Activated naive CD4-positive, alpha-beta T cell (primary cell): ENCODE results near the gene STRA8.

Experiments
- DNase-seq, 4 experiments: peaks; one replicate each; lab custom pipeline; 2025; lab: John Stamatoyannopoulos, UW

The STRA8 gene

DNA sequence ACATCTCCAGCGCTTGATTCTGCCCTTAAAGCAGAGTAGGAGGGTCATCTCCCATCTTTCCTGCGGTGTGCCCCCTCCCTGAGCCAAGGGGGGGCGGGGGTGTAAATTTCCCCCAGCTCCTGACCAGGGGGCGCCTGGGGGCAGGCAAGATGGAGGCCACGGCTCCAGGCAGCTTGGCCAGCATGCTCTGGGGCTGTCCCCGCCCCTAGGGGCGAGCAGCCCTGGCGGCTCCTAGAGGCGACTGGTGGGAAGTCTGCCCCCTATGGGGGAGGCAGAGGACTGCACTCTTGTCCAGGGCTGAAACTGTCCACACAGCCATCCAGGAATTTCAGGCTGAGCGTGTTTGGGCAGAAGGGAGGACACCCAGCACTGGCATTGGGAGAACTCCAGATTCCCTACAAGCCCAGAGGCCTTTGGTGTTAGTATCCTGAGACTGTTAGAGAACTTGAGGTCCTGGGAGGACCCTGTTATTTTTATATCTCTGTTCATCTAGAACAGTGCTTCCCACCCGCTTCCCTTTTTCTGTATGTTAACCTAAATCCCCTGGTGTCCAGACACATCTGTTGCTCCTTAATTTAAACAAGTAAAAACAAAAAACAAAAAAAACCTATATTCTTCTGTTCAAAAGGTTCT is 4.6 kb downstream of the STRA8 start:
- no peak for DNase-seq

DNA sequence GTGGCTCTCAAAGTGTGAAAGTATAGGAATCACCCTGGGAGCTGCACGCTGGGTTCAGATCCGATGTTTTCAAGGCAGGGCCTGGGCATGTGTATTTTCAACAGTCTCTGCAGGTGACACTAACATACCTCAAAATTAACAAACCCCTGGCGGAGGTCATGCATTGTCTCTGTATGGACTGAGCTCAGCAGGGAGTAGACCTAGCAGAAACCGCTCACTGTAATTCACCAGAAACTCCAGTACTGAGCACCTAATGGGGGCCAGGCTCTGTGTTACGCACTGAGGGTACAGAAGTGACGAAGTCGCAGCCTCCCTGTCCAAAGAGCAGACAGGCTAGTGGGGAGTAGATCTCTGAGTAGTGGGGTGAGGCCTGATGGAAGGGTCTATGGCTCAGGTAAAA is 5.6 kb downstream of the STRA8 start:
- no peak for DNase-seq

DNA sequence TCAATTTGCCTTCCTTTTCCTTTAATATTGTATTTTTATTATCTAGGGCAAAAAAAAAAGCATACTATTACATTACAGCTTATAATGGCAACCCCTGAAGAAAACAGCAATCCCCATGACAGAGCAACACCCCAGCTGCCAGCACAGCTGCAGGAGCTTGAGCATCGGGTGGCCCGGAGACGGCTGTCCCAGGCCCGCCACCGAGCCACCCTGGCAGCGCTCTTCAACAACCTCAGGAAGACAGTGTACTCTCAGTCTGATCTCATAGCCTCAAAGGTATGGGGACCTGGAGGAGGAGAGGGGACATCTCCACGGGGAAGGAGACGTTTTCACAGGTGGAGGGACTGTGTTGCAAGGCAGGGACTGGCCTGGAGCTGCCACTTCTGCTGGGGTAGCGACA is 6.8 kb downstream of the STRA8 start:
- DNase-seq = no peak

DNA sequence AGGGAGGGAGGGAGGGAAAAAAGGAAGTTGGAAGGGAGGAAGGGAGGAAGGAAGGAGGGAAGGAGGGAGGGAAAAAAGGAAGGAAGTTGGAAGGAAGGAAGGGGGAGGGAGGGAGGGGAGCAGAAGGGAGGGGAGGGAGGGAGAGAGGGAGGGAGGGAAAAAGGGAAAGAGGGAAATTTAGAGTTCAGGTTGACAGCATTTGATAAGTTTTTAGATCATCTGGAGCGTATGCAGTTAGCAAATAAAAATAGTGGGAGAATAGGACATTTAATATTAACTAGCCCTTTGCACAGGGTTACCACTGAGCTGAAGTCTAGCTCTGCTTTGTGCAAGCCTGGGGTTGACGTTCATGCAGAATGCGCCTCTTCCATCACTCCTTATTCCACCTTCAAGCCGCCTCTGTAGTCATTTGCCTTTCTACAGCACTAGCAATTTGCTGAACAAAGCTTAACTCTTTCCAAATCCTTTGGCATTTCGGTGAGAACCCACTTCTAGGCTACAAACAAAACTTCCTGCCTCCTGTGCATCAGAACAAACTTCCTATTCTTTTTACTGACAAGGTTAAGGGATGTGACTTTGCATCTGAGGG is 8.6 kb downstream of the STRA8 start:
- DNase-seq = no peak

DNA sequence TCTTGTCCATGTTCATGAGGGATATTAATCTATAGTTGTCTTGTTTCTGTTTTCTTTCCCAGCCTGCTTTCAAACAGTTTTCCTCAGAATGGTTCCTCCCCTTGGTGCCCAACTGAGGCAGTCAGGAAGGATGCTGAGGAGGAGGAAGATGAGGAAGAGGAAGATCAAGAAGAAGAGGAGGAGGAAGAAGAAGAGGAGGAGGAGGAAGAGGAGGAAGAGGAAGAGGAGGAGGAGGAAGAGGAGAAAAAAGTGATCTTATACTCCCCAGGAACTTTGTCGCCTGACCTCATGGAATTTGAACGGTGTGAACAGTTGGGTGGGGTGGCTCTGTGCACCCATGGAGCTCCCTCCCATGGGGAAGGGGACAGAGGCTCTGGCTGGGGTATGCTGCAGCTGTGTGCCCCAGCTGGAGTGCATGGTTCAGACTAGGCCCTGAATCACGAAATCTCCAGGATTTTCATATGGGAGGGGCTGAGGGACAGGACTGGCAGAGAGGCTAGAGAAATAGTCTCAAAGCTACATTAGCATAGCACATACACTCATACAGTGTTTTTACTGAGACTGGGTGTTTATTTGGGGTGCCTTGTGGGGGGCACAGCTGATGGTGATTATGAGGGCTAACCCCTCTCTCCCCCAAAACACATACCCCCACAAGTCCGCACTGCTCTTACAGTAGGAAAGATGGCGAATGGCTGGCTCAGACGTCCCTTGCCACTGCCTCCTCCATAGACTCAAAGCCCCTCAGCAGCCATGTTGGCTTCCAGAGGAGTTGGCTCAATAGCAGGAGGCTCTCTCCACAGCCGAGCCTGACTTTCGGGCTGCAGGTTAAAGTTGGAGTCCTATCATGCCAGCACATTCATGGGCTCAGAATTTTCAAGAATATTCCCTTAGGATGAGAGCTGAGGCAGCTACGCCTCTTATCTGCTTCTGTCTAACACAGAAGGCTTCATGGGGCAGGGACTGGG is 11.9 kb downstream of the STRA8 start:
- no peak for DNase-seq

DNA sequence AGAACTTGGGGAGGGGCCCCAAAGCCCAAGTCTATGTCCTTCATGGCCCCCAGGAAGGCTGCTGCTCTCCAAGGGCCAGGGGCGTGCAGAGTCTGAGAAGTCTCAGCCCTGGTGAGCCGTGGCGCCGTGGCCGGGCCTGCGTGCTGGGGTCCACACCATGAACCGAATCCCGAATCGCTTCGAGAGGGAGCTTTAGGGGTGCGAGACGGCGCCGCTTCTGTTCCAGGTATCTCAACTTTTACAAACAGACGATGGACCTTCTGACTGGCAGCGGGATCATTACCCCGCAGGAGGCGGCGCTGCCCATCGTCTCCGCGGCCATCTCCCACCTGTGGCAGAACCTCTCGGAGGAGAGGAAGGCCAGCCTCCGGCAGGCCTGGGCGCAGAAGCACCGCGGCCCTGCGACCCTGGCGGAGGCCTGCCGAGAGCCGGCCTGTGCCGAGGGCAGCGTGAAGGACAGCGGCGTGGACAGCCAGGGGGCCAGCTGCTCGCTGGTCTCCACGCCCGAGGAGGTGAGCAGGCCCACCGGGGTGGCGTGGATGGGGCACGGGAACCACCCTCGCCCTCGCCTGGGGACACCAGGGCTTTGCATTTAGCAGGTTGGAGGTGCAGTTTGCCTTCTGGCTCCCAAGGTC is 12.7 kb downstream of the STRA8 start:
- DNase-seq = no peak

DNA sequence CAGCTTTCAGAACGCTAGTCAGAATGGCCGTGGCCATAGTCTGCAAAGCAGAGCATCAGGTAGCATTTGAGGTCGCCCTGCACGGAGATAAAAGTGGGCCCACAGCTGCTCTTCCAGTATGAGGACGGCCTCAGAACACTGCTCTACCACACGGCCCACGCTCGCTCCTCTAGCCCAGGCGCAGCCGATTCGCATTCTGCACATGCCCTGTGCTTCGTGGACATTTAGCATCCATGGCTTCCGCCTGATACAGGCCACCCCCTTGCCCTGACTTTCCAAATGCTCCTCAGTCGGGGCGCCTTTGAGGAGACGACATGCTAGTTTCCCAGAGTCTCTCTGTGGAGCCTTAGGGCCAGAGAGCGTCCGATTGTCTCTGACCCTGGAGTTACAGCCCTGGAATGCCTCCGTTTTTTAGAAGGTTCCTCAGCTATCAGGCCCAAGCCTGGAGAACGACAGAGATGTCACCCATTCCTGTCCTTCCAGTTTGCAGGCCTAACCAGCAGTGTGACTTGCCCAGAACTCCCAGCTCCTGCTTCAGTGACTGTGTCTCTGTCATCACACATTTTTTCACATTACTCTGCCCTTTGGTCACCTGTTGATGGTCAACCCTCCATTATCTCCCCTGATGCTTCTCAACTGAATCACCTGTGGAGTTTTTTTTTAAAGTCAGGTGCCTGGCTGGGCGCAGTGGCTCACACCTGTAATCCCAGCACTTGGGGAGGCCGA is 14.3 kb downstream of the STRA8 start:
- DNase-seq = no peak

DNA sequence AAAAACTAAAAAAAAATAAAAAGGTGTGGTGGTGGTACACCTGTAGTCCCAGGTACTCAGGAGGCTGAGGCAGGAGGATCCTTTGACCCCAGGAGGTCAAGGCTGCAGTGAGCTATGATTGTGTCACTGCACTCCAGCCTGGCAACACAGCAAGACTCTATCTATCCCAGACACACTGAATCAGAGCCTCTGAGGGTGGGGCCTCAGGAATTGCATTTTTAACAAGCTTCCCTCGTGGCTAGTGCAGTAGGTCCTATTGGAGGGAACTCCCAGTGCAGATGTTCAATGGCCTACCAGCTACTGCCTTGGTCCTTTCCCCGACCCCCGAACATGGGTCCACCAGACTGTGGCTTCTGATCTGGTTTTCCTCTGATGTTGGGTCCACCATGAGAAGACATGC is 14.9 kb downstream of the STRA8 start:
- no peak for DNase-seq

DNA sequence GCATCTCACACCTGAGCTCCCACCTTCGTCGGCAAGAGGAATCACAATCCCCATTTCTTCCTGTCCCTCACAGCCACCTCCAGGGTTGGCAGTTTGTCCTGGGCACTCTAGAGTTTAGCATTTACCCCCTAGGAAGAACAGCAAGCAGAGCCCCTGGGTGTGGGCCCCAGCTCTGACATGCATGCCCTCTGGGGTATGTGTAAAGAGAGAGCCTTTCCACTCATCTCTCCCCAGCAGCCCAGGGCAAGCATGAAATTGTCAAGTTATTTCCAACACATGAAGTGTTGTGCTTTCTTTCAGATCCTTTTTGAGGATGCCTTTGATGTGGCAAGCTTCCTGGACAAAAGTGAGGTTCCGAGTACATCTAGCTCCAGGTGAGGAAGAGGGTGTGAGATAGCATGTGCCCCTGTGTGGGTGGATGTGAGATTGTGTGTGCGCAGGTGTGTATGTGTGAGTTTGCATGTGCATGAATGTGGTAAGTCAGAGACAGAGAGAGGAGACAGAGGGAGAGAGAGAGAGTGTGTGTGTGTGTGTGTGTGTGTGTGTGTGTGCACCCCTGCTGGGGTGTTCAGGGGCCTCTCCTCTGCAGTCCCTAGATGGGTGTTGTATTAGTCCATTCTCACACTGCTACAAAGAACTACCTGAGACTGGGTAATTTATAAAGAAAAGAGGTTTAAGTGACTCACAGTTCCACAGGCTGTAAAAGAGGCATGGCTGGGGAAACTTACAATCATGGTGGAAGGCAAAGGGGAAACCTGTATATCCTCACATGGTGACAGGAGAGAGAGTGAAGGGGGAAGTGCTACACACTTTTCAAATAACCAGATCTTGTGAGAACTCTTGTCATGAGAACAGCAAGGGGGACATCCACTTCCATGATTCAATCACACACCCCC is 18.1 kb downstream of the STRA8 start:
- no peak for DNase-seq

DNA sequence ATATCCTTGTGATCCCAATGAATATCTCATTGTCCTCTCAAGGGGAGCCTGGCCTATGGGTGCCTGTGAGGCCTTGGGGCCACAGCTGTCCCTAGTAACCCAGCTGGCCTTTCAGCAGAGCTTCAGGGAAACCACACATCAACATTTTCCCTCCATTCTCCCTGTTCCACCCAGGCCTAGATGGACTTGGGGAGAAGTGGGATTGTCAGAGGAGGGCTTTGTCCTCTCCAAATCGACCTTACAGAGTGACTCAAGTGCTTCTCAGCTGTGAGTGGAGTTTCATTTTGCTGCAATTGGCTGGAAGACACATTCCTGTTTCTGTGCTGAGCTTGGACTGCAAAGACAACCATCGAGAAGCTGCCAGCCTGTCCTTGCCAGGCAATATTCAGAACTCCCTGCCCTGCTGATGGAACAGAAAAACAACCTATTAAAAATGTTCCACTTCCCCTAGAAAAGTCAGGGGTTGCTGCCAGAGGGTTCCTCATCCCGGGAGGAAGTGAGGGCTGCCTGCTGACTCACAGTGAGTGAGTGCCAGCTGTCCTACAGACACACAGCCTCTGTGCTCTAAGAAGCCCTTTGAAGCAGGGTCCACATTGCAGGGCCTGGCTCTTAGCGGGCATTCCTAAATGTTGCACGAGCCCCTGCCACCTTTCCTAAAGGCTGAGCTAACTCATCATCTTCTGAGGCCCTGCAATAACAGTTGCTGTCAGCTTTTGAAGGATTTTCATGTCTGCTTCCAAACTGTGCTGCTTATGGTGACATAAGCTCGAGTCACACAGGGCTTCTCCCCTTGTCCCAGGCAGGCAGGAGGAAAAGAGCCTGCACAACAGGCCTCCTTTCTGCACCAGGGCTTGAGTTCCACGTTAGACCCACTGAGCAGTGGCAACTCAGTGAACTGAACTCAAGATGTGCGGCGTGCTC is 20.5 kb downstream of the STRA8 start:
- no peak for DNase-seq

DNA sequence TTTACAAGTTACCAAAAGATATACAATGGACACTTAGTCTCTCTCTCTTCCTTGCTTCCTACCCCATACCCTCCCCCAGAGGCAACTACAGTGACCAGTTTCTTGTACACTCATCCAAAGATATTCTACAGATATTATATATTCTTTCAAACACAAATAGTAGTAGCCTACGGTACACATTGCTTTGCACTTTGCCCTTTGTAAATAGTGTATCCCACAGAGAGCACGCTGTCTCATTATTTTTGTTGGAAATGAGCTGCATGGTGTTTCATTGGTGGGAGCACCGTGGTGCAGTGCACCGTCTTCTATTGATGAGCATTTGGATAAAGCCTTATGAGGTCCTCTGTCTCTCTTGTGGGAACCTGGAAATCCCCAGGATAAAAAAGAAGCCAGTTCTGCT is 24.2 kb downstream of the STRA8 start:
- DNase-seq = no peak

DNA sequence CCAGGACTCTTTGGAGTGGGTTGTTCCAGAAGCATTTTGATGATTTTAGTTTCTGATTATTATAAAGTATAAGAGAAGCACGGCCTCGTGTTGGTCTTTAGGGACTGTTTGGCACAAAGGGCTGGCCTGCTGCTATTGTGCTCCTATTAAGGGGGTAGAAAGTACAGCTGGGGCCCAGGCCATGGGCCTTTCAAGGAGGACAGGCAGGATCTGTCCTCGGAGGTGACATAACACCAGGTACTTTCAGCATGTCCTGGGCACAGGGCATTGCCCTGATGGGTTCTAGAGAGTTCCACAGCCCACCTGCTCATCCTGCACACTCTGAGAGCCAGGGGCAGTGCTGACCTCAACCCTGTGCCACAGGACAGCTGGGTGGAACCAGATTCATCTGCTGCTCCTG is 24.9 kb downstream of the STRA8 start:
- DNase-seq = no peak

DNA sequence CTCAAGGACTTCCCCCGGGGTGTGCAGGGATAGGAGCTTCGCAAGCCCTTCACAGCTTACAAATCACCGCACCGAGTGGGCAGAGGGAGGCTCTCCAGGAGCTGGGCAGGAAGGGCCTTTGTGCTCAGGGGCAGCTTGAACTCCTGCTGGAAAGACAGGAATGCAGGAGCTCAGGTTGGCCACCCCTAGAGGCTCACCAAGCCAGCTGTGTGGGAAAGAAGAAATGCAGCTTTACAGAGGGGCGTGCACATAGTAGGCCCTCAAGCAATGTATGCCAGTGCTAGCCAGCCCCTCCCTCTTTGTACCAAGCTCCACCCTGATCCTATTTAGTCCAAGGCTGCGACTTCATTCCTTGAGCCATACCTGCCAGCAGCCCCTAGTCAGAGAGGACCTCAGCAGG is 26.1 kb downstream of the STRA8 start:
- no peak for DNase-seq

DNA sequence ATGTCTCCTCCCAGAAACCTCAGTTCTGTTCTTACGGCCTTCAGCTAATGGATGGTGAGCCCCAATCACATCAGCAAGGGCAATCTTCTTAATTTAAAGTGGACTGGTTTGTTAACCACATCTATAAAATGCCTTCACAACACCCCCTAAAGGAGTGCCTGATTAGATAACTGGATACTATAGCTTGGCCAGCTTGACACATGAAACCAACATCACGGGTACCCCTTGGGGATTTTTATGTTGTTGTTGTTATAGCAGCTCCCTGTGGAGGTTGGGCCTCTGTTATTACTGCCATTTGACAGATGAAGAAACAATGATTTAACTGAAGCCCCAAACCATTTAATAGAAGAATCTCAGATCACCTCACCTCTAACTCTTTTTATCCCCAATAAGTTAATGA is 26.8 kb downstream of the STRA8 start:
- no peak for DNase-seq

DNA sequence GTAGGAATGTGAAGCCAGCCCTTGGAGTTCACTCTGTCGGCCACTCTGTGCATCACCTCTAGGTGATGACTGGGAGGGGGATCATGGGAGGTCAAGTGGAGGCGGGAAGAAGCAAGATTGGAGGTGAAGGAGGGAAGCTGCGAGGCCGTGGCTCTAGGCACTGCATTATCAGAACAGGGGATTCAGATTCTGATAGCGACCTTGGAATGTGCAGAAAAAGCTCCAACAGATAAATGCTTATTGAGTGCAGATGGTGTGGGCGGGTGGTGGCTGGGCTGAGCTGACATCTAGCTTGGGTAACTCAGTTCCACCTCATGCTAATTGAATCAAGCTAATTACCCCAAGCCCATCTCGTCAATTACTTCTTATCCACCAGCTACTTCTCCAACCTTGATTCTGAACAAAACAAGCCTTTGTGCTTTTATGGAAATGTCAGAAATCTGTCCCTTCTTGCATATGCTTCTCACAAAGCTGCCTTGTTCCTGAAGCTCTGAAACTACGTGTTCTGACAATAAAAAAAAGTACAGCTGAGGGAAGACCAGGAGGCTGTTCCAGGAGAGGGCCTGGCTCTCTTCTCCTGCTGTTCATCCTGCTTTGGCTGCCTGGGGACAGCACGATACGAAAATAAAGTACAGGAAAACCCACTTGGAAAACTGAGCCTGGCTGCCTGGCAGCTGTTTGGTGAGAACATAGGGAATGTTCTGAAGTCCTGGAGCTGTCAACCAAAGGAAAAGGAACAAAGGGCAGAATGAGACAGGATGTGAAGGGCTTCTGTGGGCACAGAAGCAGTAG is 27.5 kb downstream of the STRA8 start:
- no peak for DNase-seq

DNA sequence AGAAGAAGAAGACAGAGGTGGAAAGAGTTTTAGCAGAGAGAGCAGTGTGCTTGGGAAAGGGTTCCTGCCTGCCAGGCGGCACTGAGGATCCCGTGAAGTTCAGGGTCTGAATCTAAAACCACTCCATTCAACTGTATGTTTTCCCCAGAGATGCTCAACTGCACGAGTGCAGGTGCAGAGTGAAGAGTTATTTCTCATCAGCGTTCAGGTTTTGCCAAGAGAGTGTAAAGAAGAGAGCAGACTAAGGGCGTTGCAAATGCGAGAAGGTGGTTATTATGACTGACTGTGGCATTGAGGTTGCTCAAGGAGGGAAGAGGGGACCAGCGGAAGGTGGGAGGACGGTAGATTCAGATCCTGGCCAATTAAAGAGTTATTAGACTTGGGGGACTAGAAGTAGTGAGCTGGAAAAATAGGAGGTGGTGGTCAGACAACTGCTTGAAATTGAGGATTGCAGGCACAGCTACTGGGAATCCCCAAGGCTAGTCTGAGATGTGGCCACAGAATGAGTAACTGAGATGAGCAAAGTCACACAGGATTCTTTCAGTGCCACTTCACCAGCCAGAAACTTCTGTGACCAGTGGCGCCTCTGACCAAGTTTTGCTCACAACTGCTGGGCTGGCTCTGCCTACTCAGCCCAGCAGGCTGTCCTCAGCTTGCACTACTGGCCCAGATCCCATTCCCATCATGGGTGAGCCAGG is 29.1 kb downstream of the STRA8 start:
- DNase-seq = no peak

DNA sequence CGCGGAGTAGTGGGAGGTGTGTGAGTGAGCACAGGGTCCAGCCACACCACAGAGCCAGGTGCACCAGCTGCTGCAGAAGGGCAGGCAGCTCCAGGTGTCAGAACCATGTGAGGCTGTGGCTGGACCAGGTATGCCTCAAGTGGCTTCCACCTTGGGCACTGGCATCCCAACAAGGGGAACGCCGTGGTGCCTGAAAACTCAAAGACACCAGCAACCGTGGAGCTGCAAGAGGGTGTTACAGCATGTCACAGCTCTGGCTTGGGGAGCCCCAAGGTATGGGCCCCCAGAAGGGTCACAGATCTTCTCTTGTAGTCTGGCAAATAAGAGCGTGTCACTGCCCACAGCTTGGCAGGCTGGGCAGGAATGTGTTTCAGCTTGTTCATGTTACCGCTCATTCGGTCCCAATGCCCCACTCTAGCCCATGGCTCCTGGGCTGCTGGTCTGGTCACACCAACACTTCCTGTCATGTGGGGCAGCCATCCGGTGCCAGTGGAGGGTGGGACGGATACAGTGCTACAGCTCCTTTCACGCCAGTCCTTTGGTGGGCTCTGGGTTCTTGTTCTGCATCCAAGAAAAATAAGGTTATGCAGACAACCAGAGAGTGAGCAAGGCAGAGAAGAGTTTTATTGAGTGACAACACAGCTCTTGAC is 29.8 kb downstream of the STRA8 start:
- no peak for DNase-seq

DNA sequence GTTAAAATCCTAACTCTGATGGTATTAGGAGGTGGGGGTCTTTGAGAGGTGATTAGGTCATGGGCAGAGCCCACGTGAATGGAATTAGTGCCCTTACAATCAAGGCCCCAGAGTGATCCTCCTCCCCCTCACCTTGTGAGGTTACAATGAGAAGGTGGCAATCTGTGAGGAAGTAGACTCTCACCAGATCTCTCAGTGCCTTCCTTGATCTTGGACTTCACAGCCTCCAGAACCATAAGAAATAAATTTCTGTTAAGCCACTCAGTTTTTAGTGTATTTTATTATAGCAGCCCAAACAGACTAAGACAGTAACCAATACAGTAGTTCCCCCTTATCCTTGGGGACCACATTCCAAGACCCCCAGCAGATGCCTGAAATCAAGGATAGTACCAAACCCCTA is 32.0 kb downstream of the STRA8 start:
- DNase-seq = no peak
